ENCODE results near the gene EPHB2. TPM values are rescaled to one million over a fixed set of nuclear protein-coding genes. Genes with fewer than 3 reads are reported as not detected.

EPHB2 gene
- total and polyA plus RNA-seq, 2 of the 13 experiments (the other 11 are each of a cell fraction or from before 2014, with no cell fraction given), result 0.03 to 0.11 TPM

DNA sequence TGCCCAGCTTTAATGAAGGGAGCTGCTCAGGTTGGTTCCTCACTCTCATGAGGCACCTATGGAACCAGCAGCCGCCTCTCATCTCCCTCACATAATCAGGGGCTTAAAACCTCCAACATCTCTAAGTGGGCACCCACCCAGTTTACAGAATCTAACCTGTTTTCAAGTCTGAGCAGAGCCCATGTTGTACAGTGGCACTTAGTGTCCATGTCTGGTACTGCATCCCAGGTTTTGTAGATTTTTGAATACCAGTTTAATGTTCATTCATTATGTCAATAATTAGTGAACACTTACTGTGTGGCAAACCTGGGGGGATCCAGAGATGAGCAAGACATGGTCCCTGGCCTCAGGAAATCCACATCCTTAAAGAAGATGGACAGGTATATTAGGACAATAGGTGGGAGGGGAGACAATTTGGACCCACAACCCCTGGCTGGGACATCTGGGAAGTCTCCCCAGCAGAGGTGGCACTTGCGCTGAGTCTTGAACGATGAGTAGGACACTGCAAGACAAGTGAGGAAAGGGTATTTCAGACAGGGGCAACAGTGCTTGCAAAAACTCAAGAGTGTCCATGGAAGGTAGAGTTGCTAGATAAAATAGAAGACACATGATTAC lies 178.7 kb downstream of the EPHB2 start (continued):
- TF ChIP-seq, protein P1, sequence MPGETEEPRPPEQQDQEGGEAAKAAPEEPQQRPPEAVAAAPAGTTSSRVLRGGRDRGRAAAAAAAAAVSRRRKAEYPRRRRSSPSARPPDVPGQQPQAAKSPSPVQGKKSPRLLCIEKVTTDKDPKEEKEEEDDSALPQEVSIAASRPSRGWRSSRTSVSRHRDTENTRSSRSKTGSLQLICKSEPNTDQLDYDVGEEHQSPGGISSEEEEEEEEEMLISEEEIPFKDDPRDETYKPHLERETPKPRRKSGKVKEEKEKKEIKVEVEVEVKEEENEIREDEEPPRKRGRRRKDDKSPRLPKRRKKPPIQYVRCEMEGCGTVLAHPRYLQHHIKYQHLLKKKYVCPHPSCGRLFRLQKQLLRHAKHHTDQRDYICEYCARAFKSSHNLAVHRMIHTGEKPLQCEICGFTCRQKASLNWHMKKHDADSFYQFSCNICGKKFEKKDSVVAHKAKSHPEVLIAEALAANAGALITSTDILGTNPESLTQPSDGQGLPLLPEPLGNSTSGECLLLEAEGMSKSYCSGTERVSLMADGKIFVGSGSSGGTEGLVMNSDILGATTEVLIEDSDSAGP (CRISPR knock-in tag; IDR thresholded peaks at IDR 0.05; ENCODE audit: borderline replicate concordance), result no peak
- TF ChIP-seq PHB2 (IDR thresholded peaks at IDR 0.05; ENCODE audit: partially characterized antibody), result no peak
- no peak for TF ChIP-seq ZNF775 (CRISPR knock-in tag; IDR thresholded peaks at IDR 0.05; ENCODE audit: borderline replicate concordance)
- TF ChIP-seq NR2C2 (CRISPR knock-in tag; IDR thresholded peaks at IDR 0.05; ENCODE audit: borderline replicate concordance), result no peak
- TF ChIP-seq ZNF543 (CRISPR knock-in tag; IDR thresholded peaks at IDR 0.05), result no peak
- TF ChIP-seq SMC3 (IDR thresholded peaks at IDR 0.05; ENCODE audit: low read length), result peak; percentile 41; the same call in 1 of the 2 replicates
- no peak for TF ChIP-seq CBX5 (CRISPR knock-in tag; IDR thresholded peaks at IDR 0.05; ENCODE audit: borderline replicate concordance)
- TF ChIP-seq STAG1 (CRISPR knock-in tag; IDR thresholded peaks at IDR 0.05), result peak; percentile 71
- TF ChIP-seq SMARCE1 (IDR thresholded peaks at IDR 0.05; ENCODE audit: borderline replicate concordance), result no peak
- TF ChIP-seq GATAD2A (CRISPR knock-in tag; IDR thresholded peaks at IDR 0.05), result no peak
- TF ChIP-seq, protein P2, sequence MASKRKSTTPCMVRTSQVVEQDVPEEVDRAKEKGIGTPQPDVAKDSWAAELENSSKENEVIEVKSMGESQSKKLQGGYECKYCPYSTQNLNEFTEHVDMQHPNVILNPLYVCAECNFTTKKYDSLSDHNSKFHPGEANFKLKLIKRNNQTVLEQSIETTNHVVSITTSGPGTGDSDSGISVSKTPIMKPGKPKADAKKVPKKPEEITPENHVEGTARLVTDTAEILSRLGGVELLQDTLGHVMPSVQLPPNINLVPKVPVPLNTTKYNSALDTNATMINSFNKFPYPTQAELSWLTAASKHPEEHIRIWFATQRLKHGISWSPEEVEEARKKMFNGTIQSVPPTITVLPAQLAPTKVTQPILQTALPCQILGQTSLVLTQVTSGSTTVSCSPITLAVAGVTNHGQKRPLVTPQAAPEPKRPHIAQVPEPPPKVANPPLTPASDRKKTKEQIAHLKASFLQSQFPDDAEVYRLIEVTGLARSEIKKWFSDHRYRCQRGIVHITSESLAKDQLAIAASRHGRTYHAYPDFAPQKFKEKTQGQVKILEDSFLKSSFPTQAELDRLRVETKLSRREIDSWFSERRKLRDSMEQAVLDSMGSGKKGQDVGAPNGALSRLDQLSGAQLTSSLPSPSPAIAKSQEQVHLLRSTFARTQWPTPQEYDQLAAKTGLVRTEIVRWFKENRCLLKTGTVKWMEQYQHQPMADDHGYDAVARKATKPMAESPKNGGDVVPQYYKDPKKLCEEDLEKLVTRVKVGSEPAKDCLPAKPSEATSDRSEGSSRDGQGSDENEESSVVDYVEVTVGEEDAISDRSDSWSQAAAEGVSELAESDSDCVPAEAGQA (IDR thresholded peaks at IDR 0.05; ENCODE audit: low read depth), result no peak
- TF ChIP-seq, protein P2 (CRISPR knock-in tag; IDR thresholded peaks at IDR 0.05; ENCODE audit: borderline replicate concordance), result no peak
- no peak for TF ChIP-seq ZNF326 (CRISPR knock-in tag; IDR thresholded peaks at IDR 0.05; ENCODE audit: borderline replicate concordance)
- no peak for TF ChIP-seq ELF1 (CRISPR knock-in tag; IDR thresholded peaks at IDR 0.05)
- TF ChIP-seq E2F2 (CRISPR knock-in tag; IDR thresholded peaks at IDR 0.05; ENCODE audit: borderline replicate concordance), result no peak
- TF ChIP-seq CHD2 (IDR thresholded peaks at IDR 0.05; ENCODE audit: low read depth, low read length), result no peak
- no peak for TF ChIP-seq ZNF629 (CRISPR knock-in tag; conservative IDR thresholded peaks at IDR 0.05)
- no peak for TF ChIP-seq FOXK1 (CRISPR knock-in tag; IDR thresholded peaks at IDR 0.05; ENCODE audit: borderline replicate concordance, low read depth)
- TF ChIP-seq CTCF (CRISPR knock-in tag; IDR thresholded peaks at IDR 0.05), result peak; percentile 63

All from HepG2 (cell line).